NCI-H1436 treated with DMSO at 0.1 percent for 48 hours (cell line): Measurements from ENCODE around the gene HS1BP3.

Experiments used
- DNase-seq: peaks from one replicate; lab custom pipeline; 2025; lab: John Stamatoyannopoulos, UW

HS1BP3 gene

GRCh38 chr2:20584399-20585358 is 66.2 kb downstream of the HS1BP3 start:
- no peak for DNase-seq

- no peak for DNase-seq
Observed at GRCh38 chr2:20584045-20584398, 66.9 kb downstream of the HS1BP3 start.

DNA sequence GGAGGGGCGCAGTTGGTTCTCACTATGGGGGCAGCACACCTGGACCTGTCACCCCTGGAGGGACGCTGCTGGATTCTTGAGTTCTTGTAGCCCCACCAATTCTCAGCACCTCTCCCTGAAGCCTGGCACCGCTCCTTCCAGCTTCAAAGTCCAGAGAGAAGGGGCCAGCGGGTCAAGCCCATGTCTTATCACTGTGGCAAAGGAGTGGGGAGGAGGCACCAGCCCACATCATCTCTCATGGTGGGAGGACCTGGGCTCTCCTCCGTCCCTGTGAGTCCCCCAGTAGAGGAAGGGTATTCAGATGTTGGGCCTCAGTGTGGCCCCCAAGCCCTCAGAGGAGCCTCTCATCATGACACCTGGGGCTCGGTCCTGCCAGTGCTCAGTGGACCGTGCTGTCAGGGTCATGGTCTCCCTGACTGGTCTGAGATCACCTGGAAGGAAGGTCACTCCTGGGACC is 67.4 kb downstream of the HS1BP3 start:
- DNase-seq: no peak

DNA sequence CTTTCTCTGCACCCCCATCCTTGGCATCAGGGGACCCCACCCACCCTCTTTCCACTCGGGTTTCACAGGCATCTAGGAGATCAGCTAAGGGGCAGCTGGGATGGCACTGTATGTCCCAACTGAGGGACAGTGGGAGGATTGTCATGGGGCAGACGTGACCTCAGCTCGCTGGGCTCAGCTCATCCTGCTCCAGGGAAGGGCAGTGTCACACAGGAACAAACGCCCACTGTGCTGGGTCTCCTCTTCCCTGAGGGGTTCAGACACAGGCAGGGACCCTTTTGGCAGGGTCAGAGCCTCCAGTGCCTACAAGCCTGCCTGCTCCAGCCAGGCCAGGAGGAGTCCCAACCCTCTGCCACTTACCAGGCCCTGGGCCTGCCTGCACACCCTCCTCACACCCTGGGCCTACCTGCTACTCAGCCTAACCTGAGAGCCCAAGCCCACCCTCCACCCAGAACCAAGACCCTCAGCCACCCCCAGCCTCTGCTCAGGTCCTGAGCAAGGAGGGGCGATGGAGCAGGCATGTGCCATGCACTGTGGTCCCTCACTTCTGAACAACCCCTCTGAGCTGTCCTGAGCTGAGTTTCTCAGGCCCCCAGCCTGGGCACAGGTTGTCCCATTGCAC is 68.2 kb downstream of the HS1BP3 start:
- no peak for DNase-seq

DNA sequence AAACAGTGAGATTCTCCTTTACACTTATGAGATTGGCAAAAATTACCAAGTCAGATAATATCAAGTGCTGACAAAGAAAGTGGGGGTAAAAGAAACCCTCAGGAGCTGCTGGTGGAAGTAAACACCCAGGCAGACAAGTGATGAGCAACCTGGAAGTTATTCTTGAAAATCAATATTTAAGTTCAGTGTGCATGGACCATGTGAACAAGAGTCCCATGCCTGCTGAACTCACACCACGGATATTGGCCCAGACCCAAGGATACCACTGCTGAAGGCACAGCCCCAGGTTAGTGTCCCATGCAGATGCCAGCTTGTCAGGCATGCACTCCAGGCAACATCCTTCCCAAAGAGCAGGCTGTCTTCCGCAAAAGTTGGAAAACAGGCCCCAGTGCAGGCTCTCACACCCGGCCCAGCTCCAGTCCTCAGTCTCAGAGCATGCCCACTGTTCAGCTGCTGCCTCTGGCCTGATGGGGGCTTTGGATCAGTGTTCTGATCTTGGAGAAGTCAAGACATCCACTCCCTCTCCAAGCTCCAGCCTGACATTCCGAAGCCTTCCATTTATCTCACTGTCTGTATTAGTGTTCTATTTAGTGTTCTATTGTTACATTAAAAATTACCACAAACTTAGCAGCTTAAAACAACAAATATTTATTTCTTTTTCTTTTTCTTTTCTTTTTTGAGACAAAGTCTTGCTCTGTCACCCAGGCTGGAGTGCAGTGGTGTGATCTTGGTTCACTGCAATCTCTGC is 70.0 kb downstream of the HS1BP3 start:
- DNase-seq: no peak

DNA sequence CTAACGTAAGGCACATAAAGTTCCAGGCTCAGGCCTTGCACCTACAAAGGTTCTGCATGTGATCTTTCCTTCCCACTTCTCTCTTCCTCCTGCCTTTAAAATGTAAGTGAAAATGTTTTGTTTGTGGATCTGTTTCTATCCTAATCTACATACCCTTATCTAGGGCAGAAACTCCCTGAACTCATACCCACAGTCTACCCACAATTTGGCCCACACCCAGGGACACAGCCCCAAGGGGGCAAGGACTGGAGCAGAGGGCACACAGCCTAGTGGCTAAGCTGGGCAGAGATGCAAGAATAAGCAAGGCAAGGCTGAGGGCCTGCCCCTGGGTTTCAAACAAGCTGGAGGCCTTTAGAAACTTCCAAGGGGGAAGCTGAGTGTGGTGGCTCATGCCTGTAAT is 71.0 kb downstream of the HS1BP3 start:
- no peak for DNase-seq

DNA sequence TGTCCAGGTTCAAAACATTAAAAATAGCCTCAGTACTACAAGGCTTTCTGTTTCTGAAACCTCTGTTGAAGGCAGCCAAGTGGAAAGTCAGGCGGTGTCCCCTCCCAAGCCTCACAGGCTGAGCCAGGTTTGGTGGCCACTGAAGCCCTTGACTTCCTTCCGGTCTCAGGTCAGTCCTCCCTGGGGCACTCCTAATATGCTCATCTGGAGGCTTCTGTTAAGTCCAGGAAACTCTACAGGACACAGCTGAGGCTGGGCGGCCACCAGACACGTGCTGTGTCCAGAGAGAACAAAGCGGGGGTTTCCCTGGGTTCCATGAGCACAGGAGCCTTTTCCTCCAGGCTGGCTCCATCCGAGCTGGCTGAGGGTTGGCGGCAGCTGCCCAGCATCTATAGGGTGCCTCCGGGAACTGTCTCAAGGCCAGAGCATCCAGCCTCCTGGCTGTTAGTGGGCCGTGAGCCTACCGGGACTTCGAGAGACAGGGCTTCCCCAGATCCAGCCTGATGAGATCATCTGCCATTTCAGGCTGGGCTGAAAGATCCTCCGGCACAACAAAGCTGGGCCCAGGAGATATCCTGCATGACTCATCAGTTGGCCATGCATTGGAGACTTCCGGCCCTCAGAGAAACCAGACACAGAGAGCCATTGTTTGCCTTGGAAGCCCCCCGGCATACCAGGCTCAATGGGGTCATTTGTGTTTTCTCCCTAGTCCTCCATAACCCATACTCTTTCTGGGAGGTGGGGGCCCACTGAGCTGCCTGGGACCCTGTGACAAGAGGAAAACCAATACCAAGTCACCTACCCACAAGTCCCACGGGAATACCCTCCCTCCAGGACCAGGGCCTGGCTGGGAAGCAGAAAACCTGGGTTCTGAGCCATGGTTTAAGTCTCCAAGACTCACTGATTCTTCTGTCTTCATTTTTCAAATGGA is 71.7 kb downstream of the HS1BP3 start:
- DNase-seq: no peak

GRCh38 chr2:20578266-20578894 is 72.5 kb downstream of the HS1BP3 start:
- DNase-seq: no peak

- no peak for DNase-seq
Observed at GRCh38 chr2:20577495-20578235, 73.2 kb downstream of the HS1BP3 start.

GRCh38 chr2:20576598-20577115 is 74.2 kb downstream of the HS1BP3 start:
- DNase-seq: no peak

GRCh38 chr2:20575935-20576597 is 74.8 kb downstream of the HS1BP3 start:
- no peak for DNase-seq

DNA sequence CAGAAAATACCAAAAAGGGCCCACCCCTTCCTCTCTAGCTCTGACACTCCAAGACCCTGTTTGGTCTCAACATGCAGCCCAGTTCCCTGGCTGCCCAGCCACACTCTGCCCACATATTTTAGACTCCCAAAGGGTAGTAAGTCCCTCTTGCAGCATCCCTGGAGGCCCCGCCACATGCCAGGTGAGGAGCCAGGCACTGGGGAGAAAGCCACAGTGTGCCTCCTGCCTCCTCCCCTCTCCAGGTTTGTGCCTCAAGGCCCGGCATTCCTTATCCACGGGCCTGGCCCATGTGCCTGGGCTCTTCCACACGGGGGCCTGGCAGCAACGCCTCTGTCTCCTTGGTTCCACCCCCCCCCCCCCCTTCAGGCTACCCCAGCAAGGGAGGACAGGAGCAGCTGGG is 75.5 kb downstream of the HS1BP3 start:
- no peak for DNase-seq

GRCh38 chr2:20574930-20575329 is 76.0 kb downstream of the HS1BP3 start:
- no peak for DNase-seq

DNA sequence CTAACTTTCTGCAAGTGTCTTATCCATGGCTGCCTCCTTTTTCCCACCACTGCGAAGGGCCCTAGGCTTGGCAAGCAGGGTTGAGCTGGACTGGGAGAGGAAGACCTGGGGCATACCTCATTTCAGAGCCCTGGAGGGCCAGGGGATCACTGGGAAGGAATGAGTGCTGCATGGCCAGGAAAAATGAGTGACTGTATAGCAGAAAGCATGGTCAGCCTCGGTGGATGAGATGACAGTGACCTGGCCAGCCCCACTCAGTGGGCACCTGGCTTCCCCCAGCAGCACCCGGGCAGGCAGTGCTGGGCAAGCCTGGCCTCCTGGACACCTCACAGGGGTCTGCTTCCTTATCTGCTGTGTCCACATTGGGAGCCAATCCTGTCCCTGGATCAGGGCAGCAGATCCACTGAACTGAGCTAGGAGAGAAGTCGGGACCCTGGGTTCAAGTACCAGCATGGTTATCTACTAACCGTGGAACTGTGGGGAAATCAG is 76.4 kb downstream of the HS1BP3 start:
- no peak for DNase-seq

- DNase-seq: no peak
Observed at GRCh38 chr2:20573620-20574422, 77.1 kb downstream of the HS1BP3 start.

DNA sequence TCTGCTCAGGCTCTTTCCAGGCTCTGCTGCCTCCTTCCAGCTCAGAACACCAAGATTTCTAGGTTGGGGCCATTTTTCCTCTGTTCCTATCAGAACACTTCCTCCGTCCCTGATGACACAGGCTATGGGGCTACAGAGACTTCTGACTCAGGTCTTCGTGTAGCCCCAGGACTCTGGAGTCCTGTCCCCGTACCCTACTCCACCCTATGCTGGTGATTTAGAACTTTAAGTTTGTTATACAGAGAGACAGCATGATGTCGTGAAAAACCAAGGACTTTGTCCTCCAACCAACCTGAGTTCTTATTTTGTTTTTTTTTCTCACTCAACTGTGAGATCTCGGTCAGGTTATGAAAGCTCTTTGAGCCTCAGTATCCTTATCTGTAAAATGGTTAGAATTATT is 78.7 kb downstream of the HS1BP3 start:
- DNase-seq: no peak

GRCh38 chr2:20571644-20572215 is 79.2 kb downstream of the HS1BP3 start:
- DNase-seq: no peak

DNA sequence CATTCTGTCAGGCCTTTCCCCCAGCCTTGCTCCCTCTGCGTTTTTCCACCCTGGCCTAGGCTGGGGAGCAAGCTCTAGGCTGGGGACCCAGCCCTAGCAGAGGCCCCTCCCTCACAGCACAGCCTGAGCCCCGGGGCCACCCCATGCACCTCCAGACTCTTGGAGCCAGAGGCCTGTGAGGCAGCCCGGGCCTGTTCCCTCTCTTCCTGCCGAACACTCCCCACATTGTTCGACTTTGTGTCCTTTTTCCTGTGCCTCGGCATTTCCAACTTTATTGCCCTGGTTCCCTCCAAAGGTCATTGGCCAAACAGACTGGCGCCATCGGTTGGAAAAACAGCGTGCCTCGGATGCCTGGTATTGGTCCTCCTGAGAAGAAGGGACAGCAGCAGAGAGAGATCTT is 79.7 kb downstream of the HS1BP3 start:
- DNase-seq: no peak
